ENCODE measurements around the gene BGN.
A peak's percentile ranks its signal among the peaks of the same experiment; 100 is the strongest.

Gene BGN

DNA sequence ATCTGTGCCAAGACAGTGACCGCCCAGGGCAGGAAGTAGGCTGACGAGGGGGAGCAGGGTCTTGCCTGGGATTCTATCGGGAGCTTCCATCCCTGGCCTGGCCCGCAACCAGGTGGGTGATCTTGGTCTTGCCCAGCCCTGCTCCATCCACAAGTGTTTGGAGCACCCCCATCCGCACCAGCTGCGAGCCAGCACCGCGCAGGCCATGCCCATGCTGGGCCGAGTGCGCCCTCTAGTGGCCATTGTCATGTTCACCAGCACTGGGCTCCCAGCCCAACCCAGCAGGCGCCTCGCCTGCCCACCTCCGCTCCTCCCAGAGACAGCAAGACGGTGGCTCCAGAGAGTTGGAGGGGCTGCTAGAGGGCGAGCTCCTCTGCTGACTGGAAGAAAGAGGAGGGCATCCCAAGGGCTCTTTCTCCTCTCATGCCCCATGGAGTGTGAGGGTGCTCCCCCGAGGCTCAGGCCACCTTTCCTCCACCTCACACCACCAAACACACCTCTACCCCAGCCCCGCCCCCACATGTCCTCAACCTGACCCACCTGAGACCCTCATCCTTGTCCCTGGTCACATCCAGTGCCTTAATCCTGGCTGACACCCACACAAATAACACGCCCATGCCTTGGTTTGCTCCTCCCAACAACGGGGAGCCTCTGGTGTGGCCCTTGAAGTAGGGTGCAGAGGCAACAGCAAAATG is 12.9 kb downstream of the BGN start:
- DNase-seq: peak; percentile 68

DNA sequence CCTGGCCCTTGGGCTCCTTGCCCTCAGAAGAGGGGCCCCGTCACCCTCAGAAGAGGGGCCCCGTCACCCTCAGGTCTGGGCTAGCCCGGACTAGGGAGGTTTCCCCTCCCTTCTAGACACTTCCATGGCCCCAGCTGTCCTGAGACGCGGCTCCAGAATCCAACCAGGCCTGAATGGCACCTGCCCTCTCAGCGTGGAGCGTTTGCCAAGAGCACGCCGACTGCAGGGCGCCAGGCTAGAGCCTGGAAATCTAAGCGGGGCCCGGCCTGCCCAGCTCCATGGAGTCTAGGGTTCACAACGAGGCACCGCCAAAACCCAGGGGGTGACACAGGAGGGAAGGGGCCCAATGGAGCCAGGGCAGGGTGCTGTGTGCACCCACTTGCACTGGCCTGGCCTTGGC is 14.8 kb downstream of the BGN start:
- no peak for DNase-seq

DNA sequence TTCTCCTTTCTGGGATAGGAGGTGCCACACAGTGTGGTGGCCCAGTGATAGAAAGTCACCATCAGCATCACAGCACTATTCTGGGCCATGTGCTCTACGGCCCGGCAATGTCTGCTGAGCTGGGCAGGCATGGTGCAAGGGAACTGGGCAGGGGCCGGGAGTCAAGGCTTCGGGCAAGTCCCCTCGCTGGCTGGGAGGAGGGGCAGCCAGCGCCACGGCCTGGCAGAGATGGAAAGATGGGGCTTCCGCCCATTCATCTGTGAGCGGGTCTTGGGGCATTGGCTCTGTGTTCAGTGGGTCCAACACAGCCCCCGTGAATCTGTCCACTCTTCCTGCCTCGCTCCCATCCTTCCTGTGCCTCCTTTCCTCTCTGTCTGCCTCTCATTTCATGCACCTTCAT is 15.6 kb downstream of the BGN start:
- DNase-seq: no peak

DNA sequence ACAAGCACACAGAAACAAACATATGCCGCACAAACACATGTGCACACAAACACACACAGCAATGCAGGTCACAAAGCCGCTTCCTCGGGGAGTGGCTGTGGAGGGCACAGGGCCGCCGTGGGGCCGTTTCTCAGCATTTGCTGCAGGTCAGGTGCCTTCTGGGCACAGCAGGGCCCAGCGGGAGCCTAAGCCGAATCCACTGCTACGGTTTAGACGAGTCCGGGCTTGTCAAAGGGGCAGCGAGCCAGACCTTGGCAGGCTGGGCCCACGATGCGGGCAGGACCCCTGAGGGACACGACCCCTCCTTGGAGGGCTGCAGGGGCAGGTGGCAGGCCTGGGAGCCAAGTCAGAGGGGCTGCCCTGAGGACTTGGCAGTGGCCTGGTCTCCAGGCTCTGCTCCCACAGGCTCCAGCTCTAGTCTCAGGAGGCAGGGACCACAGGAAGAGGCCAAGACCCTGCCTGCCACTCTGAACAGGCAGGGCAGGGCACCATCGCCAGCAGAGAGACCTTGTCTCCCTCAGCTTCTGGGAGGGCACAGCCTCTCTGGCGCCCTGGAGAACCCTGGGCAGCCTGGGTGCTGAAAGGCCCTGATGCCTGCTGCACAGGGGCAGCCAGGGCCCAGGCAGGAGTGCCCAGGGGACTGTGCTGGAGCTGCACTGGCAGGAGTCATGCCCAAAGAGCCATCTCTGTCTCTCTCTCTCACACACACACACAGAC is 17.2 kb downstream of the BGN start:
- DNase-seq: peak; percentile 18

DNA sequence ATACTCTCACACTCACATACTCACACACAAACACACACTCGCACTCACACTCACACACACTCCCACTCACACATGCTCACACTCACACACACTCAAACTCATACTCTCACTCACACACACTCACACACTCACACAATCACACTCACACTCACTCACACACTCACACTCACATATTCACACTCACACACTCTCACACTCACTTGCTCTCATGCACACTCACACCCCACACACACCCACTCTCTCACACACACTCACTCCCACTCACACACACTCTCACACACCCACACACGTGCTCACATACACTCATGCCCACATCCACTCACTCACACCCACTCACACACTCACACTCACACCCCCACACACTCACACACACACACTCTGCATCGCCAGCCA is 17.7 kb downstream of the BGN start:
- no peak for DNase-seq

DNA sequence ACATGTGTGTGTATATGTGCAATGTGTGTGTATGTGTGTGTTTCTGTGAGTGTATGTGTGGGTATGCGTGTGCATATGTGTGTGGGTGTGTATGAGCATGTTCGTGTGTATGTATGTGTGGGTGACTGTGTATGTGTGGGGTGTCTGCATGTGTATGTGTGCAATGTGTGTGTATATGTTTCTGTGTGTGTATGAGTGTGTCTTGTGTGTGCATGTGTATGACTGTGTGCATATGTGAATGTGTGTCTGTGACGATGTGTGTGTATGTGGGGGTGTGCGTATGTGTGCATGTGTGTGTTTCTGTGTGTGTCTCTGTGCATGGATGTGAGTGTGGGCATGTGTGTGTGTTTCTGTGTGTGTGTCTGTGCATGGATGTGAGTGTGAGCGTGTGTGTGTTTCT is 18.5 kb downstream of the BGN start:
- peak; percentile 22 for DNase-seq

DNA sequence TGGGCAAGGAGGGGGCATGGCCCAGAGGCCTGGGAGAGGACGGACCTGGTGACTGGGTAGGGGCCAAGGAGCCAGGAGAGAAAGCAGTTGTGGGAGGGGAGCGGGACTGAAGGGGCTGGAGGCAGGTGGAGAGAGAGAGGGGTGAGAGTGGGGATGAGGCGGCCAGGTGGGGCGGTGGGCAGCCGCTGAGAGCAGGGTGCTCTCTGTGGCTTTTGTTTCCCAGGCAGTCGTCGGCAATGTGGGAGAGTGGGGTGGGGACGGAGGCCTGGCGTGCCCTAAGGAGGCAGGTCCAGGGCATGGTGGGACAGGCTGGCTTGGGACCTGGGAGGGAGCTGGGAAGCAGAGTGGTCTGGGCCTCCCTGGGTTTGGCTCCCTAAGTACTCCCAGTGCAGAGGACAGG is 19.5 kb downstream of the BGN start:
- DNase-seq: no peak

DNA sequence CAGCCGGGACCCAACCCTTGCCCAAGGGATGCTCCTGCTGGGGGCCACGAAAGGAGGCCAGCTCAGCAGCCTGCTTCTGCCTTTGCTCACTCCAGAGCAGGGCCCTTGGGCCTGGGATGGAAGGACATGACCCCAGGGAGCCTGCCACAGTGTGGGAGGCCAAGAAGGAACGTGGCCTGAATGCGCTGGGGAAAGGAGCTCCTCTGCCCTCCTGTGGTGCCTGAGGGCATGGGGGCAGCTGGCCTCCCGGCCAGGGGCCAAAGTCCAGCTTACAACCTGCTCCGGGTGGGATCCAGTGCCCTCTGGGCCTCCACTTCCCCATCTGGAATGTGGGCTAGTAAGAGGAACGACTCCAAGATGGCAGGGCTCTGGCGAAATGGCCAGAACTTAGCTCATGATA is 20.7 kb downstream of the BGN start:
- DNase-seq: peak; percentile 17

DNA sequence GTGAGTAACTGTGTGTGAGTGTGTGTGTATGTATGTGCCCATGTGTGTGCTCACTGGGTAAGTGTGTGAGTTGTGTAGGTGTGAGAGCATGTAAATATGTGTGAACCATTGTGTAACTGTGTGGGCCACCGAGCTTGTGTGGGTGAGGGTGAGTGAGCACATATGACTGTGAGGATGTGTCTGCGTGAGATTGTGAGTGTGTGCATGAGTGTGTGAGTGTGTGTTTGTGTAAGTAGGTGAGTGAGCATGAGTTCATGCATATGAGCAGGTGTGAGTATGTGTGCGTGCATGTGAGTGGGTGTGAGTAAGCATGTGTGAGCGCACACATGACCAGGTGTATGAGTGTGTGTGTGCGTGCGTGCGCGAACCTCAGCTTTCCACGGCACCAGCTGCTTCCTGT is 21.3 kb downstream of the BGN start:
- DNase-seq: peak; percentile 18

DNA sequence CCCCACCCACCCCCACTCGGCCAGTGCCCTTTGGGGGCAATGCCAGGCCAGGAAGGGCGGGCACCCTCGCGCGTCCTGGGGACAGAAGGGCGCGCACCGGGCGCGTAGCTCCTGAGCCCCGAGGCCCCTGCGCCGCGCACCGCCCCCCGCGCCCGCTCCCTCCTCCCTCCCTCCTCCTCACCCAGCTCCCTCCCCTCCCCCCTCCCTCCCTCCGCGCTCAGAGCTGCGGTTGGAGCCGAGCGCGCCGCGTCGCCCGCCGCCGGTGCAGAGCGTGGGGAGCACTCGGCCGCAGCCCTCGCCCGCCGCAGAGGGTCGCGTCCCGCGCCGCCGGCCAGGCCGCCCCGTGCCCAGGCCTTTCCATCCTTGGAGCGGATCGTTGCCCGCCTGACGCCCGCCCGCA is 22.6 kb downstream of the BGN start, which contains the start of gene ATP2B3:
TSS of gene ATP2B3 (plus strand) at position 220 of the 400 bp plus-strand sequence. CDS start 18,606 bp downstream, outside the sequence.
- no peak for DNase-seq

DNA sequence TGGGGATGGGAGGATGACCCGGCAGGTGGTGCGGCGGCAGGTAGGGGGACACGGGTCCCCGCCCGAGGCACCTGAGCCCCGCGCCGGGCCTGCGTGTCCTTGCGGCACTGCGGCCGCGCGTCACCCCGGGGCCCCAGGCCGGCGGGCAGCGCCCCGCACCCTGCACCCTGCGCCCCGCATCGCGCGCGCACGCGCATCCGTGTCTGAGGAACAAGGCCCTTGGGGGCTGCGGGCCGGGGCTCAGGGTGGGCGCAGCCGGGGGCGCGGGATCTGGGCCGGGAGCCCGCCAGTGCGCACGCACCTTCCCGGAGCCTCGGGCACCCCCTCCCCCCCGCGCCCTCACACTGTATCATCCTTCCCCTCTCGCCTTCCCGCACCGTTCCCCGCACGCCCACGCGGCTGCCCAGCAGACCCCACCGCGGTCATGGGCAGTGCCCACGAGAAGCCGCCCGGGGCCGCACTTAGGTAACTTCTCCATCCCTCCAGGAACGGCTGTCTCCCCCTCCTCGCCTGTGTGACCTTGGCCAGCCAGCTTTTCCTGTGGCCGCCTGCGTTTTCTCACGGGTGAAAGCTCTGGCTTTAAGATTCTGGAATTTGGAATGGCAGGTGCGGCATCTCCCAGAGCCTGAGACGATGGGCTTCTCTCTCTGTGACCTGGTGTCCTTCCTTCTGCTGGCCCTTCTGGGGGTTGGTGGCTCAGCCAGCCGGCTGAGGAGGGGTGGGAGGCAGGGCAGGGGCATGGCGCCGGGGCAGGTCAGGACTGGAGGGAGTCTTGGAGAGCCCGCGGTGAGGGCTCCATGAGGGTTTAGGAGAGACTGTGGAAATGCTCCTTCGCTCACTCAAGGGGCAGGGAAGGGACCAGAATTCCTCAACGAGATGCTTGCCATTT is 23.4 kb downstream of the BGN start:
- no peak for DNase-seq

DNA sequence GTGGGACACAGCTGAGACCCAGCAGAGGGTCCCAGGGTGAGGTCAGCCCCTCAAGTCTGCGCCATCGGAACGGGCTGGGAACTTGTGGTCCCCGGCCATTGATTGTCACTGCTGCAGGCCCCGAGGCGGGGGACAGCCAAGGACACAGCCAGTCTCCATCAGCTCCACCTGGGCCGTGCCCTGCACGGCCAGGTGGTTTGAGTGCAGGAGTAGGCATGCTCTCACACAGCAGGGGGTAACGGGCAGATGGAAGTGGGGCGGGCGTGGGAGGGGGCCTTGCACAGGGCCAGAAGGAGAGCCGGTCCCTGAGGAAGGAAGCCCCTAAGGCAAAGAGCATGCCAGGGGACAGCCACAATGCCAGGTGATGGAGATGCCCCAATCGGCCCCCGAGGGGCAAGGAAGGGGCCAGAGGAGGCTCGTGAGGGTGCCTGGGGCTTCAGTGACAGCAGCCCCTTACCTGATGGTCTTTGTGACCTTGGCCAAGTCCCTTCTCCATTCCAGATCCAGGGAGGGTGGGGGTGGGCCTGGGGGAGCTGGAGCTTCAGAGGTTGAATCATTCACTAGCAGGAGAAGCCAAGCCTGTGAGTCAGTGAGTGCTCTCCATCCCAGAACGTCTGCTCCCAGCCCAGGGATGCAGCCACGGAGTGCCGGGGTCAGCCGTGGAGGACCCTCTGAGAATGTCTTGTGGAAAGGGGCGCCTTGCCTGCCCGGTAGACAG is 24.9 kb downstream of the BGN start:
- DNase-seq: peak; percentile 63

DNA sequence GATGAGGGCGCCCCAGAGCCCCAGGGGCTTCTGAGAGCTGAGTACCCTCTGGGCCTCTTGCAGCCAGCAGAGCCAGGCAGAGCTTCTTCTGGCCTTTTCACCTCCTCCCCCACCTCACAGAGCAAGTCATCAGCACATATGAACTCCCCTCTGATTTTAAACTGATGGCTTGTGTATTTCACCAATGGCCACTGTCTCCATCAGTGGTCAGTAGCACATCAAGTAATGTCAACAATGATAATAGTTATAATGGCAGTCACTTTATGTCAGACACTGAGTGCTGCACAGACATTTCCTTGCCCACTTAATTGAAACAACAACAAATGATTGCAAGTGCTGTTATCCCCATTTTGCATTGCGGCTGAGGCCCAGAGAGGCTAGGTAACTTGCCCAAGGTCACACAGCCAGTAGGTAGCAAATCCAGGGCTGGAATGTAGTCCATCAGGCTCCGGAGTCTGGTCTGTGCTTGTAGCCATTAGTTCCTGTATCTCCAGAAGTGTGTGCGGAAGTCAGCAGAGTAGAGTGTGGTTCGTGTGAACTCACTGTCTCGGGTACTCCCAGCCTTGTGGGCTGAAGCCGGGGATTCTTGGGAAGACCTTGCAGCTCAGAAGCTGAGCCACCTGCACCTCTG is 25.6 kb downstream of the BGN start:
- no peak for DNase-seq

DNA sequence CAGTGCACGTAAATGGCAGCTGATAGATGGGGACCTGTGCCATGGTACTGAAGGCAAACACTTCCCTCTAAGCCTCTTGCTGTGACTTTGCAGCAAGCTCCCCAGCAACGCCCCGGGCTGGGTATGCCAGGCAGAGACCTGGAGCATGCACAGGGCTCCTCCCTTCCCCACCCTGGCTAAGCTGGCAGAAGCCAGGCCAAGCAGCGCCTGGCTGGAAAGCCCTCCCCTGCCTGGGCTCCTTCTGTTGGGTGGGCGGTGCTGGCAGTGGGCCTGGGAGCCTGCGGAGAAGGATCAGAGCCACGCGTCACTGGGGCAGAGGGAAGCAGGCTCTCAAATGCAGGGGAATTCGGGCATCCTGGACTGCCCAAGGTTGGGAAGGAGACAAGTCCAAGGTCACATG is 26.3 kb downstream of the BGN start:
- DNase-seq: no peak

DNA sequence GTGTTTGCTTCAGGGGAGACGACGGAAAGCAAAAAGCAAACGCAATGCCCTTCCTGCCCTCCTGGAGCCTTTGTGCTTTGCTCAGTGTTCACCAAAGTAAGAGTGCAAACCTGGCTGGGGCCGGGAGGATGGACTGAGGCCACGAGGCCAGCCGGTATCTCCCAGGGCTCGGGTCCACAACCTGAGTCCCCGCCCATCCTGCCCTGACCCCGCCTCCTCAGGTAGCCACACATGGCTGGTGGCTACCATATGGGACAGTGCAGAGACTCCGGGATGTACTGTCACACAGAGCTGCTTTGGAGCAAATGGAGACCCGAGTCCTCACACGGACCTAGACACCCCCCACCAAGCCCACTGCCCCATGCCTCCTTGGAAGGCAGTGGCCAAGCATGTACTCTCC is 27.5 kb downstream of the BGN start:
- no peak for DNase-seq

DNA sequence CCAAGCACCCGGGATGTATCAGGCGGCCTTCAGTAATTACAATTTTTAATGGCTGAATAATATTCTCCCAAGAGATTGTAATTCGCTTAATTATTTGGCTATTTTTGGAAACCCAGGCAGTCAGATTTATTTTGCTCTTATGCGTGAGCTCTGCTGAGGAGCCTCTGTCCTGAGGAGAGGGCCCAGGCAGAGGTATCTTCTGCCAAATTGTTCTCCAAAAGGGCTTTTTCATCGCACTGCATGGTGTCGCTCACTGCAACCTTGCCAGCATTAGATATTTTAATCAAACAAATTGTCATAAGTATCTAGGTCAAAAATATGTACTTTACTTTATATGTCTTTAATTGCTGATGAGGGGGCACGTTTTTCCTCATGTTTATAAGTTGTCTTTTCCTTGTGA is 28.5 kb downstream of the BGN start:
- DNase-seq: no peak

DNA sequence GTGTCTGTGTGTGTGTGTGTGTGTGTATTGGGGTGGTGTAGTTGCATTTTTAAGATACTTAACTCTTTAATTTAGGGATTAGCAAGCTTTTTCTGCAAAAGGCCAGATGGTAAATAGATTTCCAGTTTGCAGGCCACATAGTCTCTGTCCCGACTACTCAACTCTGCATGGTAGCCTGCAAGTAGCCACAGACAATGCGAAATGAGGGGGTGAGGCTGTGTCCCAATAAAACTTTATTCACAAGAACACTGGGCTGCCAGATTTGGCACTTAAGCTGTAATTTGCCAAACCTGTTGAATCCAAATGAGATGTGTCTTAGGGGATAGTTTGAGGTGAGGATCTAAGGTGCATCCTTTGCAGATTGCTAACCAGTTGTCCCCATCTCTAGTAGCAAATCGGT is 29.5 kb downstream of the BGN start:
- DNase-seq: no peak

DNA sequence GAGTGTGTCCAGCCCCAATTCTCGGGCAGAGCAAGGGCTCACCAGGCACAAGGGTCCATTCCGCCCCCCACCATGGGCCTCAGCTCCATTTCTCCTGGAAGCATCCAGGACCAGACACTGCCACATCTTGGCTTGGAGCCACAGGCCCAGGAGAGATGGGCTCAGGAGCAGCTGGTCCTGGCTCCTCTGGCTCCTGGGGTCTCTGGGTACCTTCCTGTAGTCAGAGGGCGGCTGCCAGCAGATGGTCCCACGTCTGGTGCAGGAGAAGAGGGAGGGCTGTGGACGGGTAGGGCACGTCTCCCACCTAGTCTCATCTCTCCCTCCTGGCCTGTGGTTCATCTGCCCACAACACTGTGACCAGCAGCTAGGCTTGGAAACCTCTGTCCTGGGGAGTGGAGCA is 30.7 kb downstream of the BGN start:
- no peak for DNase-seq

DNA sequence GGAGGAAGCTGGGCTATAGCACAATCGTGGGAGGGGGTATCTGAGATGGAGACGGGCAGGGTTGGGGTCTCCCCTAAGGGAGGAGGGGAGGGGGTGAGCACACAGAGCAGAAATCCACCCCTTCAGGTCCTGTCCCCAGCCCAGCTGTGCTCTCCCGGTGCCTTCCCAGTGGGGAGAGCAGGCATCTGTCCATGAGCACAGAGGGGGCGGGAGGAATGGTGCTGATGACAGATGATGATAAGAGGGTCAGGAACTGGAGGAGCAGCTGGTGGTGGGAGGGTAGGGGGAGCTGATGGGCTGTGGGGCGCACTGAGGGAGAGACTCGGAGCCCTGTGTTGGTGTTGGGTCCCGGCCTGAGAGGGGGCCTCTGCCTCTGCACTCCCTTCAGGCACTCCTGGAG is 31.3 kb downstream of the BGN start:
- DNase-seq: no peak

DNA sequence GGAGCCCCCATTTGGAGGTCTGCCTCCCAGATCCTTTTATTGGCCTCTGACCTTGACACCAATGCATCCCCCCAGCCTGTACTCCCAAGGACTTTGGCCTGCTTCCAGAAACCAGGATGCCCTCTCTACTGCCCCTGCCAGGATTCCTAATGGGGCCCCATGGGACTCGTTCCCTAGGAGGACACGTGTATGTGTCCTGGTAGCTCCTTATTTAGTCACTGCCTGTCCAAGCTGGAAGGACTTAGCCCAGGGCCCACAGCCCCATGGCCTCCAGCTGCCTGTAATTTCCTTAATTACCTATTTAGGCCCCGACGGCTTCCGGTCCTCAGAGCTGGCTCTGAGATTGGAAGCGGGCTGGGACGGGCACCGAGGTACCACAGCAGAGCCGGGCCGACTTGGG is 32.0 kb downstream of the BGN start:
- no peak for DNase-seq

DNA sequence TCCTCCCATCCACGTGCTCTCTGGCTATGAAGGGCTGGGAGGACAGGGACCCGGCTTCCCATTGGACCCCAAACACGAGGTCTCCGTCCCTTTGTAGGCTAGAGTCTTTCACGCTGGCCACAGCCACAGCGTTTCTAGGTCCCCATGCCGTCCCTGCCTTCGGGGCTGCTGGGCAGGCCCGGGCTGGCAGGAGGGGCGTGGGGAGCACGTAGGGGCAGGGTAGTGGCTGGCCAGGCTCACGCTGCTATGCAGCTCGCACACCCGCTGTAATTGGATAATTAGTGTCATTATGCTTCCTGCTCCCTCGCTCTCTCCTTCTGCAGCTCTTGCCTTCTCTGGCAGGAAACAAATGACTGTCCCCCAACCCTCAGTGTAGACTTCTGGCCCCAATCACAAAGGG is 32.4 kb downstream of the BGN start:
- no peak for DNase-seq

DNA sequence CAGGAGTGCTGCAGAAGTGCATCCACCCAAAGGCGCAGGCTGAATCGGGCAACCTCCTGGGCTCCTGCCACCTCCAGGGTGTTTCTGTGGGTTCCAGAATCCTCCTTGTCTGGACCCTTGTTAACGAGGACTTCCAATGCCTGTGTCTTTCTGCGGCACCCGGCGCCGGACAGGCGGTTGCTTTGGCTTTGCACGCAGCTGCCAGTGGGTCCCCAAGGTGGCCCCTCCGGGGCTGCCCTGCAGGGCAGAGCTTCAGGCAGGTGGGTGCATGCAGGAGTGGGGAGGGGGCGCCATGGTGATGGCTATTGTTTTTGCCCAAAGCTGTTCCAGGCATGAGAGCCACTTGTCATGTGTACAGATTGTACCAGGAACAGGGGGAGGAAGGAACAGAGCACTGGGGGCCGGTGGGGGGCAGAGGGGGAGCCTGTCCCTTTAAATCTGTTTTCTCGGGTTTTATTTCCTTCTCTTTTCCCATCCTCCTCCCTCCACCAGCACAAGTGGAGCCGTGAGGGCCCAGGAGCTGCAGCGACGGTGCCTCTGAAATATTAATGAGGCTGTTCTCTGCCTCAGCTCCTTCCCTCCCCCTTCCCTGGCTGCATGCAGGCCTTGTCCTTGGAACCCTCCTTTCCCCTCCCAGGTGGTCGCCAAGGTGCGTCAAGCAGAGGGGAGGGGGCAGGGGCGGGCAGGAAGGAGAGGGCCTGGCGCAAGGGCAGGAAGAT is 35.8 kb downstream of the BGN start:
- DNase-seq: no peak

Data from fibroblast of upper back skin (primary cell).